GM23338 (cell line): ENCODE results near the gene ATXN7. TPM values are rescaled to one million over a fixed set of nuclear protein-coding genes. Genes with fewer than 3 reads are reported as not detected.

Experiments used
- ATAC-seq: fragments of 200-7000 bp; cut with Tn5 transposase; 3 replicates; pipeline ENCODE4 v1.9.1; 2020
- DNase-seq: peaks from one replicate; pipeline ENCODE4 v3.0.0-alpha.2; 2015; ENCODE audit warnings: low spot score
- H2AFZ ChIP-seq: fragments of 200-600 bp; sonication (generic); 2 replicates; pipeline ENCODE4 v1.8.0; 2016; ENCODE audit warnings: antibody characterized with exemption, mild to moderate bottlenecking, moderate library complexity
- H3F3A ChIP-seq: fragments of 200-600 bp; sonication (generic); replicated peaks from 2 replicates; pipeline ENCODE4 v1.8.0; 2017; ENCODE audit warnings: antibody characterized with exemption, mixed run types, low read depth
- H3K27ac ChIP-seq: fragments of 200-600 bp; sonication (generic); 2 replicates; pipeline ENCODE4 v1.6.1; 2016; ENCODE audit warnings: low read depth
- H3K27me3 ChIP-seq: fragments of 200-600 bp; sonication (generic); 2 replicates; pipeline ENCODE4 v1.8.0; 2016; ENCODE audit warnings: mild to moderate bottlenecking, mixed run types, moderate library complexity; ENCODE audit not compliant: insufficient read depth
- H3K36me3 ChIP-seq: fragments of 200-600 bp; sonication (generic); 2 replicates; pipeline ENCODE4 v1.8.0; 2016; ENCODE audit warnings: mild to moderate bottlenecking; ENCODE audit not compliant: insufficient read depth
- H3K4me1 ChIP-seq: fragments of 200-600 bp; sonication (generic); 2 replicates; pipeline ENCODE4 v1.8.0; 2016; ENCODE audit warnings: mild to moderate bottlenecking, moderate library complexity; ENCODE audit not compliant: insufficient read depth
- H3K4me2 ChIP-seq: fragments of 200-600 bp; sonication (generic); 2 replicates; pipeline ENCODE4 v1.7.1; 2017; ENCODE audit warnings: mixed run types
- H3K4me3 ChIP-seq: fragments of 200-600 bp; sonication (generic); 2 replicates; pipeline ENCODE4 v1.6.1; 2016; ENCODE audit warnings: mixed run types
- H3K79me2 ChIP-seq: fragments of 200-600 bp; sonication (generic); replicated peaks from 2 replicates; pipeline ENCODE4 v1.8.0; 2017; ENCODE audit warnings: mild to moderate bottlenecking; ENCODE audit not compliant: insufficient read depth
- H3K9me2 ChIP-seq: fragments of 200-600 bp; sonication (generic); 2 replicates; pipeline ENCODE4 v1.8.0; 2017; ENCODE audit not compliant: insufficient read depth
- H4K20me1 ChIP-seq: fragments of 200-600 bp; sonication (generic); replicated peaks from 2 replicates; pipeline ENCODE4 v1.8.0; 2017; ENCODE audit warnings: mild to moderate bottlenecking; ENCODE audit not compliant: insufficient read depth
- H3K27ac Mint-ChIP-seq: 2 replicates; pipeline ENCODE4 v1.8.0; 2020; ENCODE audit warnings: inconsistent platforms, mild to moderate bottlenecking, moderate library complexity, mixed read lengths
- H3K27me3 Mint-ChIP-seq: 3 replicates; pipeline ENCODE4 v1.8.0; 2022; ENCODE audit warnings: low read depth, mild to moderate bottlenecking, moderate library complexity, mixed read lengths, inconsistent platforms; ENCODE audit not compliant: insufficient read depth, poor library complexity
- H3K36me3 Mint-ChIP-seq: 3 replicates; pipeline ENCODE4 v1.8.0; 2021; ENCODE audit warnings: low read depth, mild to moderate bottlenecking, inconsistent platforms, moderate library complexity, mixed read lengths
- H3K4me1 Mint-ChIP-seq: 3 replicates; pipeline ENCODE4 v1.8.0; 2020; ENCODE audit warnings: mild to moderate bottlenecking, inconsistent platforms, mixed read lengths
- H3K4me3 Mint-ChIP-seq: 3 replicates; pipeline ENCODE4 v1.8.0; 2021; ENCODE audit warnings: moderate library complexity, mild to moderate bottlenecking, inconsistent platforms, mixed read lengths
- H3K9me3 Mint-ChIP-seq: 3 replicates; pipeline ENCODE4 v1.8.0; 2020; ENCODE audit warnings: moderate library complexity, mild to moderate bottlenecking, inconsistent platforms, mixed read lengths
- ETS1 ChIP-seq: IDR thresholded peaks from 2 replicates; pipeline ENCODE4 v1.6.1; 2016; ENCODE audit warnings: antibody characterized with exemption
- NANOG ChIP-seq: IDR thresholded peaks from 2 replicates; pipeline ENCODE4 v1.6.1; 2016; ENCODE audit warnings: antibody characterized with exemption, borderline replicate concordance
- REST ChIP-seq: IDR thresholded peaks from one replicate; pipeline ENCODE4 v1.6.1; 2018; ENCODE audit warnings: antibody characterized with exemption; ENCODE audit not compliant: unreplicated experiment
- STAT1 ChIP-seq: IDR thresholded peaks from one replicate; pipeline ENCODE4 v1.6.1; 2016; ENCODE audit warnings: antibody characterized with exemption; ENCODE audit not compliant: unreplicated experiment
- ZNF114 ChIP-seq: fragments of 250-450 bp; sonication (Bioruptor Pico); IDR thresholded peaks from 2 replicates; pipeline ENCODE4 v1.5.0; 2020; ENCODE audit warnings: mild to moderate bottlenecking, moderate library complexity
- polyA plus RNA-seq: library from polyadenylated mRNA; unstranded; fragments of >200 nt; fragmentation: Nextera tagmentation; extraction: Ambion mirVana; gene quantifications from 2 replicates; pipeline ENCODE4 v1.2.1, GENCODE V29; 2016
- total RNA-seq: library from RNA; depleted of rRNA; stranded (reverse); fragments of >200 nt; shearing (Covaris generic); gene quantifications from 2 replicates; pipeline ENCODE4 v1.2.3, GENCODE V29; 2014
- TF ChIP-seq, protein P1 (sequence below): fragments of 250-450 bp; sonication (Bioruptor Pico); IDR thresholded peaks from 2 replicates; pipeline ENCODE4 v1.5.0; 2020; ENCODE audit warnings: mild to moderate bottlenecking, moderate library complexity
- TF ChIP-seq, protein P2 (sequence below), 2 experiments: fragments of 200-600 bp in 1 of 2; sonication (generic) in 1 of 2; conservative IDR thresholded peaks; 2 replicates each; pipeline versions ENCODE4 v1.5.1 to v1.6.1; 2016 to 2017; ENCODE audit warnings: antibody characterized with exemption in 2 of 2, low read depth in 2 of 2, mild to moderate bottlenecking in 2 of 2, moderate library complexity in 1 of 2

The ATXN7 gene
- total and polyA plus RNA-seq, 2 experiments from 2014 or later = 4.0 to 17.2 TPM

DNA sequence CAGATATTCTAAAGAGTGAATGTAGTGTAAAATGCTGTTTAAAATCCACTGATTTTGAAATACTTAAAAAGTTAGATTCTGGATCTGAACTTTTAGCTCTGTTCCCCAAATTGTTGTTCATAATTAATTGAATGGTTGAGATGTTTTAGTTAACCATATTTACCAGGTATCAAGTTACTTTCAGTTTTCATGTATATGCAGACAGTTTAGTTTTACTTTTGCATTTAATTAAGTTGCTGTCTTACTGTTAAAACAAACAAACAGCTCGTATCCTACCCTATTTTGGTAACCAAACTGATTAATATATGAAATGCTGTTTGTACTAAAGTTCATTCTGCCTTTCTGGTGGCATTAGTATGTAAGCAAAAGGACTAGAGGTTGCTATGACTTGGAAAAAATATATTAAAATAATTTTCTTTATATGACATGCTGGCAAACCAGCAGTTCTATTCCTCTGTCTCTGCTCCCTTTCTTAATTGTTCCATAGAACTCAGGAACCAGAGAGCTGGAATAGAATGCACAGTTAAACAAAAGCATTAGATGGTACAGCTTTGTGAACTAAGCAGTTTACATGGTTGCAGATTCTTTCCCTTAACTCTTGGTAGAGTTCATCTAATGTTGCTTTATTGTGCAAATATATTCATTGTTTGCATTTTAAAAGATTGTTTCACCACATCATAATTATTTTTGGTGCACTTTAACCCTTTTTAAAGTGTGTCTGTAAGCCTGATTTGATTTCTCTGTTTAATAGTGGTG, 88.0 kb downstream of the ATXN7 start (continued):
- TF ChIP-seq REST = no peak

DNA sequence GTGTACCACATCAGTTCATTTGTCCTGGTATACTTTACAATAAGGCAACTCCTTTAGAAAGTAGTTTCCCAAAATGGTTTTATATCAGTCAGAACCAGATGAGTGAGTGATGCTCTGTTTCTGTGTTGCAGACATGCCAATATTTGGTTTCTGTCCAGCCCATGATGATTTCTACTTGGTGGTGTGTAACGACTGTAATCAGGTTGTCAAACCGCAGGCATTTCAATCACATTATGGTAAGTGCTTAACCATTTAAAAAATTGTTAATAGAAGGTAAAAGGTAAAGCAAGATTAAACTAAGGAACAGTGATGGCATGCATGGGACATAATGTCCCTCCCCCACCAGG, 88.6 kb downstream of the ATXN7 start:
- no peaks in the 10 kb centered on the region for H3K36me3 ChIP-seq
- H3K4me3 Mint-ChIP-seq = no peak overlapping the region
- H3K9me3 Mint-ChIP-seq = no peaks in the 10 kb centered on the region
- H3K9me2 ChIP-seq = no peaks in the 10 kb centered on the region
- H3K4me1 Mint-ChIP-seq = peaks cover 63% of the 10 kb centered on the region
- ATAC-seq = no peak
- H4K20me1 ChIP-seq = no peaks in the 10 kb centered on the region
- H3K79me2 ChIP-seq = no peaks in the 10 kb centered on the region
- no peak overlapping the region for H3K27ac ChIP-seq
- no peaks in the 10 kb centered on the region; the same call in 1 of the 2 replicates for H3F3A ChIP-seq
- H3K36me3 Mint-ChIP-seq = peaks cover 4% of the 10 kb centered on the region
- no peak overlapping the region for H3K27ac Mint-ChIP-seq
- H3K4me1 ChIP-seq = peaks cover 49% of the 10 kb centered on the region
- DNase-seq = no peak
- no peaks in the 10 kb centered on the region for H3K27me3 ChIP-seq
- H3K4me3 ChIP-seq = no peak overlapping the region
- no peak overlapping the region for H2AFZ ChIP-seq
- peaks cover 9% of the 10 kb centered on the region for H3K27me3 Mint-ChIP-seq
- peak overlapping the region; percentile 45 for H3K4me2 ChIP-seq
- TF ChIP-seq, protein P1, sequence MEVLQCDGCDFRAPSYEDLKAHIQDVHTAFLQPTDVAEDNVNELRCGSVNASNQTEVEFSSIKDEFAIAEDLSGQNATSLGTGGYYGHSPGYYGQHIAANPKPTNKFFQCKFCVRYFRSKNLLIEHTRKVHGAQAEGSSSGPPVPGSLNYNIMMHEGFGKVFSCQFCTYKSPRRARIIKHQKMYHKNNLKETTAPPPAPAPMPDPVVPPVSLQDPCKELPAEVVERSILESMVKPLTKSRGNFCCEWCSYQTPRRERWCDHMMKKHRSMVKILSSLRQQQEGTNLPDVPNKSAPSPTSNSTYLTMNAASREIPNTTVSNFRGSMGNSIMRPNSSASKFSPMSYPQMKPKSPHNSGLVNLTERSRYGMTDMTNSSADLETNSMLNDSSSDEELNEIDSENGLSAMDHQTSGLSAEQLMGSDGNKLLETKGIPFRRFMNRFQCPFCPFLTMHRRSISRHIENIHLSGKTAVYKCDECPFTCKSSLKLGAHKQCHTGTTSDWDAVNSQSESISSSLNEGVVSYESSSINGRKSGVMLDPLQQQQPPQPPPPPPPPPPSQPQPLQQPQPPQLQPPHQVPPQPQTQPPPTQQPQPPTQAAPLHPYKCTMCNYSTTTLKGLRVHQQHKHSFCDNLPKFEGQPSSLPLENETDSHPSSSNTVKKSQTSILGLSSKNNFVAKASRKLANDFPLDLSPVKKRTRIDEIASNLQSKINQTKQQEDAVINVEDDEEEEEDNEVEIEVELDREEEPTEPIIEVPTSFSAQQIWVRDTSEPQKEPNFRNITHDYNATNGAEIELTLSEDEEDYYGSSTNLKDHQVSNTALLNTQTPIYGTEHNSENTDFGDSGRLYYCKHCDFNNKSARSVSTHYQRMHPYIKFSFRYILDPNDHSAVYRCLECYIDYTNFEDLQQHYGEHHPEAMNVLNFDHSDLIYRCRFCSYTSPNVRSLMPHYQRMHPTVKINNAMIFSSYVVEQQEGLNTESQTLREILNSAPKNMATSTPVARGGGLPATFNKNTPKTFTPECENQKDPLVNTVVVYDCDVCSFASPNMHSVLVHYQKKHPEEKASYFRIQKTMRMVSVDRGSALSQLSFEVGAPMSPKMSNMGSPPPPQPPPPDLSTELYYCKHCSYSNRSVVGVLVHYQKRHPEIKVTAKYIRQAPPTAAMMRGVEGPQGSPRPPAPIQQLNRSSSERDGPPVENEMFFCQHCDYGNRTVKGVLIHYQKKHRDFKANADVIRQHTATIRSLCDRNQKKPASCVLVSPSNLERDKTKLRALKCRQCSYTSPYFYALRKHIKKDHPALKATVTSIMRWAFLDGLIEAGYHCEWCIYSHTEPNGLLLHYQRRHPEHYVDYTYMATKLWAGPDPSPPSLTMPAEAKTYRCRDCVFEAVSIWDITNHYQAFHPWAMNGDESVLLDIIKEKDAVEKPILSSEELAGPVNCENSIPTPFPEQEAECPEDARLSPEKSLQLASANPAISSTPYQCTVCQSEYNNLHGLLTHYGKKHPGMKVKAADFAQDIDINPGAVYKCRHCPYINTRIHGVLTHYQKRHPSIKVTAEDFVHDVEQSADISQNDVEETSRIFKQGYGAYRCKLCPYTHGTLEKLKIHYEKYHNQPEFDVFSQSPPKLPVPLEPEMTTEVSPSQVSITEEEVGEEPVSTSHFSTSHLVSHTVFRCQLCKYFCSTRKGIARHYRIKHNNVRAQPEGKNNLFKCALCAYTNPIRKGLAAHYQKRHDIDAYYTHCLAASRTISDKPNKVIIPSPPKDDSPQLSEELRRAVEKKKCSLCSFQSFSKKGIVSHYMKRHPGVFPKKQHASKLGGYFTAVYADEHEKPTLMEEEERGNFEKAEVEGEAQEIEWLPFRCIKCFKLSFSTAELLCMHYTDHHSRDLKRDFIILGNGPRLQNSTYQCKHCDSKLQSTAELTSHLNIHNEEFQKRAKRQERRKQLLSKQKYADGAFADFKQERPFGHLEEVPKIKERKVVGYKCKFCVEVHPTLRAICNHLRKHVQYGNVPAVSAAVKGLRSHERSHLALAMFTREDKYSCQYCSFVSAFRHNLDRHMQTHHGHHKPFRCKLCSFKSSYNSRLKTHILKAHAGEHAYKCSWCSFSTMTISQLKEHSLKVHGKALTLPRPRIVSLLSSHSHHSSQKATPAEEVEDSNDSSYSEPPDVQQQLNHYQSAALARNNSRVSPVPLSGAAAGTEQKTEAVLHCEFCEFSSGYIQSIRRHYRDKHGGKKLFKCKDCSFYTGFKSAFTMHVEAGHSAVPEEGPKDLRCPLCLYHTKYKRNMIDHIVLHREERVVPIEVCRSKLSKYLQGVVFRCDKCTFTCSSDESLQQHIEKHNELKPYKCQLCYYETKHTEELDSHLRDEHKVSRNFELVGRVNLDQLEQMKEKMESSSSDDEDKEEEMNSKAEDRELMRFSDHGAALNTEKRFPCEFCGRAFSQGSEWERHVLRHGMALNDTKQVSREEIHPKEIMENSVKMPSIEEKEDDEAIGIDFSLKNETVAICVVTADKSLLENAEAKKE = no peak
- TF ChIP-seq STAT1 (no peak), ZNF114 (CRISPR knock-in tag) (no peak), REST (no peak), ETS1 (no peak), NANOG (no peak)
- TF ChIP-seq, protein P2, sequence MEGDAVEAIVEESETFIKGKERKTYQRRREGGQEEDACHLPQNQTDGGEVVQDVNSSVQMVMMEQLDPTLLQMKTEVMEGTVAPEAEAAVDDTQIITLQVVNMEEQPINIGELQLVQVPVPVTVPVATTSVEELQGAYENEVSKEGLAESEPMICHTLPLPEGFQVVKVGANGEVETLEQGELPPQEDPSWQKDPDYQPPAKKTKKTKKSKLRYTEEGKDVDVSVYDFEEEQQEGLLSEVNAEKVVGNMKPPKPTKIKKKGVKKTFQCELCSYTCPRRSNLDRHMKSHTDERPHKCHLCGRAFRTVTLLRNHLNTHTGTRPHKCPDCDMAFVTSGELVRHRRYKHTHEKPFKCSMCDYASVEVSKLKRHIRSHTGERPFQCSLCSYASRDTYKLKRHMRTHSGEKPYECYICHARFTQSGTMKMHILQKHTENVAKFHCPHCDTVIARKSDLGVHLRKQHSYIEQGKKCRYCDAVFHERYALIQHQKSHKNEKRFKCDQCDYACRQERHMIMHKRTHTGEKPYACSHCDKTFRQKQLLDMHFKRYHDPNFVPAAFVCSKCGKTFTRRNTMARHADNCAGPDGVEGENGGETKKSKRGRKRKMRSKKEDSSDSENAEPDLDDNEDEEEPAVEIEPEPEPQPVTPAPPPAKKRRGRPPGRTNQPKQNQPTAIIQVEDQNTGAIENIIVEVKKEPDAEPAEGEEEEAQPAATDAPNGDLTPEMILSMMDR (conservative IDR thresholded peaks at IDR 0.05; ENCODE audit: low read depth in 2 of 2) = no peak
